Measurements from ENCODE around the gene L2HGDH. TPM values are rescaled to one million over a fixed set of nuclear protein-coding genes. Genes with fewer than 3 reads are reported as not detected.

The L2HGDH gene
- total and polyA plus RNA-seq, 10 of the 15 experiments (the other 5 are each of a cell fraction or from before 2014, with no cell fraction given): 2.6 to 18.3 (median 13.5) TPM

- WGBS (ENCODE audit: insufficient coverage, insufficient replicate concordance, low lambda C conversion rate, missing lambda C conversion rate): 100% methylated on average over 3 of the region's 3 CpGs
- intact Hi-C loops (cut with micrococcal nuclease; ENCODE audit: unreplicated experiment): no loop called here
- ChIA-PET POLR2A (no interaction called here), CTCF (interaction anchor here (2.0 kb wide), 1 partner anchor 18 kb away, joined by 5 read pairs; no protein-coding TSS in a partner anchor), SMC1A (ENCODE audit: uncharacterized antibody, unreplicated experiment) (no interaction called here), RAD21 (ENCODE audit: unreplicated experiment) (no interaction called here)
- Histone ChIP-seq H3K79me2 (ENCODE audit: control insufficient read depth, insufficient read depth, low read length) (no peaks in the 10 kb centered on the region), H3K36me3 (ENCODE audit: control insufficient read depth in 2 of 2, insufficient read depth in 2 of 2, low read length in 1 of 2) (peaks cover 0 to 4% of the 10 kb centered on the region in 2 experiments; a peak in 1 of 4 replicates), H3K4me1 (ENCODE audit: control insufficient read depth, insufficient read depth, low read length) (peaks cover 14% of the 10 kb centered on the region), H3K9ac (ENCODE audit: control insufficient read depth, insufficient read depth, low read length) (no peak overlapping the region), H2AFZ (ENCODE audit: control insufficient read depth, low read depth, low read length) (no peak overlapping the region), H3K4me3 (no peak overlapping the region), H4K20me1 (ENCODE audit: control insufficient read depth, insufficient read depth) (no peaks in the 10 kb centered on the region), H3K4me2 (ENCODE audit: control insufficient read depth, insufficient read depth) (no peak overlapping the region), H3K9me3 (replicated peaks; ENCODE audit: control insufficient read depth, insufficient read depth, low read length) (no peaks in the 10 kb centered on the region), H3K27me3 (replicated peaks in 1 of 2; ENCODE audit: control insufficient read depth in 2 of 2, insufficient read depth in 2 of 2, low read length in 1 of 2) (no peaks in the 10 kb centered on the region), H3K27ac (ENCODE audit: control insufficient read depth, insufficient read depth) (no peak overlapping the region)
- BruUV-seq (replicated peaks): no TSS peak
- DNase-seq (ENCODE audit: low read depth, low spot score) (no peak), ATAC-seq (no peak), FAIRE-seq (no peak)
- in situ Hi-C loops (cut with MboI): no loop called here
- TF ChIP-seq ESRRA (IDR thresholded peaks at IDR 0.05; ENCODE audit: low read length) (no peak), TBL1XR1 (IDR thresholded peaks at IDR 0.05; ENCODE audit: low read depth, low read length) (no peak), POU2F2 (IDR thresholded peaks at IDR 0.05; ENCODE audit: borderline replicate concordance, low read depth, low read length) (no peak), MXI1 (IDR thresholded peaks at IDR 0.05; ENCODE audit: low read depth, low read length) (no peak), NKRF (conservative IDR thresholded peaks at IDR 0.05) (no peak), SMAD1 (IDR thresholded peaks at IDR 0.05; ENCODE audit: low read depth, partially characterized antibody) (no peak), YBX1 (IDR thresholded peaks at IDR 0.05) (no peak)
- TF ChIP-seq, protein P1, sequence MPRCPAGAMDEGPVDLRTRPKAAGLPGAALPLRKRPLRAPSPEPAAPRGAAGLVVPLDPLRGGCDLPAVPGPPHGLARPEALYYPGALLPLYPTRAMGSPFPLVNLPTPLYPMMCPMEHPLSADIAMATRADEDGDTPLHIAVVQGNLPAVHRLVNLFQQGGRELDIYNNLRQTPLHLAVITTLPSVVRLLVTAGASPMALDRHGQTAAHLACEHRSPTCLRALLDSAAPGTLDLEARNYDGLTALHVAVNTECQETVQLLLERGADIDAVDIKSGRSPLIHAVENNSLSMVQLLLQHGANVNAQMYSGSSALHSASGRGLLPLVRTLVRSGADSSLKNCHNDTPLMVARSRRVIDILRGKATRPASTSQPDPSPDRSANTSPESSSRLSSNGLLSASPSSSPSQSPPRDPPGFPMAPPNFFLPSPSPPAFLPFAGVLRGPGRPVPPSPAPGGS (IDR thresholded peaks at IDR 0.05; ENCODE audit: borderline replicate concordance, insufficient read depth, low read depth, low read length, poor library complexity, severe bottlenecking): no peak
- TF ChIP-seq, protein P2, sequence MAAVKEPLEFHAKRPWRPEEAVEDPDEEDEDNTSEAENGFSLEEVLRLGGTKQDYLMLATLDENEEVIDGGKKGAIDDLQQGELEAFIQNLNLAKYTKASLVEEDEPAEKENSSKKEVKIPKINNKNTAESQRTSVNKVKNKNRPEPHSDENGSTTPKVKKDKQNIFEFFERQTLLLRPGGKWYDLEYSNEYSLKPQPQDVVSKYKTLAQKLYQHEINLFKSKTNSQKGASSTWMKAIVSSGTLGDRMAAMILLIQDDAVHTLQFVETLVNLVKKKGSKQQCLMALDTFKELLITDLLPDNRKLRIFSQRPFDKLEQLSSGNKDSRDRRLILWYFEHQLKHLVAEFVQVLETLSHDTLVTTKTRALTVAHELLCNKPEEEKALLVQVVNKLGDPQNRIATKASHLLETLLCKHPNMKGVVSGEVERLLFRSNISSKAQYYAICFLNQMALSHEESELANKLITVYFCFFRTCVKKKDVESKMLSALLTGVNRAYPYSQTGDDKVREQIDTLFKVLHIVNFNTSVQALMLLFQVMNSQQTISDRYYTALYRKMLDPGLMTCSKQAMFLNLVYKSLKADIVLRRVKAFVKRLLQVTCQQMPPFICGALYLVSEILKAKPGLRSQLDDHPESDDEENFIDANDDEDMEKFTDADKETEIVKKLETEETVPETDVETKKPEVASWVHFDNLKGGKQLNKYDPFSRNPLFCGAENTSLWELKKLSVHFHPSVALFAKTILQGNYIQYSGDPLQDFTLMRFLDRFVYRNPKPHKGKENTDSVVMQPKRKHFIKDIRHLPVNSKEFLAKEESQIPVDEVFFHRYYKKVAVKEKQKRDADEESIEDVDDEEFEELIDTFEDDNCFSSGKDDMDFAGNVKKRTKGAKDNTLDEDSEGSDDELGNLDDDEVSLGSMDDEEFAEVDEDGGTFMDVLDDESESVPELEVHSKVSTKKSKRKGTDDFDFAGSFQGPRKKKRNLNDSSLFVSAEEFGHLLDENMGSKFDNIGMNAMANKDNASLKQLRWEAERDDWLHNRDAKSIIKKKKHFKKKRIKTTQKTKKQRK (IDR thresholded peaks at IDR 0.05; ENCODE audit: low read depth, low read length): no peak
- TF ChIP-seq, protein P3, sequence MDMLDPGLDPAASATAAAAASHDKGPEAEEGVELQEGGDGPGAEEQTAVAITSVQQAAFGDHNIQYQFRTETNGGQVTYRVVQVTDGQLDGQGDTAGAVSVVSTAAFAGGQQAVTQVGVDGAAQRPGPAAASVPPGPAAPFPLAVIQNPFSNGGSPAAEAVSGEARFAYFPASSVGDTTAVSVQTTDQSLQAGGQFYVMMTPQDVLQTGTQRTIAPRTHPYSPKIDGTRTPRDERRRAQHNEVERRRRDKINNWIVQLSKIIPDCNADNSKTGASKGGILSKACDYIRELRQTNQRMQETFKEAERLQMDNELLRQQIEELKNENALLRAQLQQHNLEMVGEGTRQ (IDR thresholded peaks at IDR 0.05; ENCODE audit: borderline replicate concordance, low read depth, low read length): no peak
- TF ChIP-seq, protein P4, sequence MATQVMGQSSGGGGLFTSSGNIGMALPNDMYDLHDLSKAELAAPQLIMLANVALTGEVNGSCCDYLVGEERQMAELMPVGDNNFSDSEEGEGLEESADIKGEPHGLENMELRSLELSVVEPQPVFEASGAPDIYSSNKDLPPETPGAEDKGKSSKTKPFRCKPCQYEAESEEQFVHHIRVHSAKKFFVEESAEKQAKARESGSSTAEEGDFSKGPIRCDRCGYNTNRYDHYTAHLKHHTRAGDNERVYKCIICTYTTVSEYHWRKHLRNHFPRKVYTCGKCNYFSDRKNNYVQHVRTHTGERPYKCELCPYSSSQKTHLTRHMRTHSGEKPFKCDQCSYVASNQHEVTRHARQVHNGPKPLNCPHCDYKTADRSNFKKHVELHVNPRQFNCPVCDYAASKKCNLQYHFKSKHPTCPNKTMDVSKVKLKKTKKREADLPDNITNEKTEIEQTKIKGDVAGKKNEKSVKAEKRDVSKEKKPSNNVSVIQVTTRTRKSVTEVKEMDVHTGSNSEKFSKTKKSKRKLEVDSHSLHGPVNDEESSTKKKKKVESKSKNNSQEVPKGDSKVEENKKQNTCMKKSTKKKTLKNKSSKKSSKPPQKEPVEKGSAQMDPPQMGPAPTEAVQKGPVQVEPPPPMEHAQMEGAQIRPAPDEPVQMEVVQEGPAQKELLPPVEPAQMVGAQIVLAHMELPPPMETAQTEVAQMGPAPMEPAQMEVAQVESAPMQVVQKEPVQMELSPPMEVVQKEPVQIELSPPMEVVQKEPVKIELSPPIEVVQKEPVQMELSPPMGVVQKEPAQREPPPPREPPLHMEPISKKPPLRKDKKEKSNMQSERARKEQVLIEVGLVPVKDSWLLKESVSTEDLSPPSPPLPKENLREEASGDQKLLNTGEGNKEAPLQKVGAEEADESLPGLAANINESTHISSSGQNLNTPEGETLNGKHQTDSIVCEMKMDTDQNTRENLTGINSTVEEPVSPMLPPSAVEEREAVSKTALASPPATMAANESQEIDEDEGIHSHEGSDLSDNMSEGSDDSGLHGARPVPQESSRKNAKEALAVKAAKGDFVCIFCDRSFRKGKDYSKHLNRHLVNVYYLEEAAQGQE (IDR thresholded peaks at IDR 0.05; ENCODE audit: low read depth, low read length): no peak
Measured at GRCh38 chr14:50339178-50339804, 27.3 kb upstream of the L2HGDH start.
